ENCODE data around the gene ANP32A.

ANP32A gene

GRCh38 chr15:68790242-68790575 lies 30.5 kb downstream of the ANP32A start:
- Histone ChIP-seq H3K27me3 (ENCODE audit: insufficient read depth, low read length) (no peaks in the 10 kb centered on the region), H3K27ac (ENCODE audit: low read depth, low read length) (no peak overlapping the region), H3K4me3 (ENCODE audit: low read depth, low read length) (no peak overlapping the region), H2AFZ (ENCODE audit: low read length, unreplicated experiment) (no peak overlapping the region), H3K36me3 (ENCODE audit: insufficient read depth, low read length) (no peaks in the 10 kb centered on the region), H3K4me1 (ENCODE audit: control insufficient read depth, insufficient read depth, low read length, unreplicated experiment) (peaks cover 6% of the 10 kb centered on the region), H3K79me2 (ENCODE audit: control insufficient read depth, insufficient read depth, low read length, unreplicated experiment) (peaks cover 63% of the 10 kb centered on the region)

DNA sequence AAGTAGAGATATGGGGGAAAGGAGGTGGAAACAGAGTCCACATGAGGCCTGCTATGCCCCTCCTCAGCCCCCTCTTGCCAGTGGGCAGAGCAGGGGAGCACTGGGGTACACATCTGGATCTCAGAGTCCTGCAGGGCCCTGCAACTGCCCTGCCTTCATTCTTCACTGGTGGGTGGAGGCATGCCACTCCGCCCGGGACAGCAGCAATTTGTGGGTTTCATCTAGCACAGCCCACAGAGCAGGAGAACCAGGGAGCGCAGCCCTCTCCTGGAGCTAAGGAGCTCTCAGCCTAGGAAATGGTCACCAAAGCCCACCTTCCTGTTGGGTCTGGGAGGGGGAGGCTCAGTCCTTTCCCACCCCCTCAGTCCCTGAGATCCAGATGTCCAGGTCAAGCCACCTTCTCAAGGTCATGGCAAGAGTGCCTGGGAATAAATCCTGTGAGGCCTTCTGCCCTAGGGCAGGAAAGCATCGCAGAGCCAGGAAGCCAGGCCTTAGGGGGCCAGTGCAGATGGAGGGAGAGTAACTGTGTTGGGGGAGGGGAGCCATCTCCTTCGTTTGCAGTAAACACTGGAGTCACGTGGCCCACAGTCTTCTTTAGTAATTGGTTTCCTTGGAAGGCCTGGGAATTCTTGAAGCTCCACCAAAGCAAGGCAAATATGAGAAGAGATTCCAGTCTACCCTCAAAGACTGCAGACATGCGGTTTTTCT lies 31.0 kb downstream of the ANP32A start:
- no peaks in the 10 kb centered on the region for H3K36me3 ChIP-seq (ENCODE audit: insufficient read depth, low read length)
- no peak overlapping the region for H3K4me3 ChIP-seq (ENCODE audit: low read depth, low read length)
- peaks cover under 1% of the 10 kb centered on the region for H3K4me1 ChIP-seq (ENCODE audit: control insufficient read depth, insufficient read depth, low read length, unreplicated experiment)
- peaks cover 57% of the 10 kb centered on the region for H3K79me2 ChIP-seq (ENCODE audit: control insufficient read depth, insufficient read depth, low read length, unreplicated experiment)
- H3K27ac ChIP-seq (ENCODE audit: low read depth, low read length): no peak overlapping the region
- H2AFZ ChIP-seq (ENCODE audit: low read length, unreplicated experiment): no peak overlapping the region
- no peaks in the 10 kb centered on the region for H3K27me3 ChIP-seq (ENCODE audit: insufficient read depth, low read length)

- Histone ChIP-seq H2AFZ (ENCODE audit: low read length, unreplicated experiment) (no peak overlapping the region), H3K79me2 (ENCODE audit: control insufficient read depth, insufficient read depth, low read length, unreplicated experiment) (peaks cover 51% of the 10 kb centered on the region), H3K36me3 (ENCODE audit: insufficient read depth, low read length) (no peaks in the 10 kb centered on the region), H3K27me3 (ENCODE audit: insufficient read depth, low read length) (no peaks in the 10 kb centered on the region), H3K27ac (ENCODE audit: low read depth, low read length) (no peak overlapping the region), H3K4me3 (ENCODE audit: low read depth, low read length) (no peak overlapping the region), H3K4me1 (ENCODE audit: control insufficient read depth, insufficient read depth, low read length, unreplicated experiment) (no peaks in the 10 kb centered on the region)
These were observed 31.6 kb downstream of the ANP32A start for GRCh38 chr15:68789091-68789490.

- Histone ChIP-seq H2AFZ (ENCODE audit: low read length, unreplicated experiment) (no peak overlapping the region), H3K27me3 (ENCODE audit: insufficient read depth, low read length) (no peaks in the 10 kb centered on the region), H3K79me2 (ENCODE audit: control insufficient read depth, insufficient read depth, low read length, unreplicated experiment) (peaks cover 44% of the 10 kb centered on the region), H3K36me3 (ENCODE audit: insufficient read depth, low read length) (no peaks in the 10 kb centered on the region), H3K27ac (ENCODE audit: low read depth, low read length) (no peak overlapping the region), H3K4me3 (ENCODE audit: low read depth, low read length) (no peak overlapping the region), H3K4me1 (ENCODE audit: control insufficient read depth, insufficient read depth, low read length, unreplicated experiment) (no peaks in the 10 kb centered on the region)
These were observed 32.5 kb downstream of the ANP32A start for GRCh38 chr15:68788264-68788624.

- Histone ChIP-seq H3K27me3 (ENCODE audit: insufficient read depth, low read length) (no peaks in the 10 kb centered on the region), H3K79me2 (ENCODE audit: control insufficient read depth, insufficient read depth, low read length, unreplicated experiment) (peaks cover 39% of the 10 kb centered on the region), H2AFZ (ENCODE audit: low read length, unreplicated experiment) (no peak overlapping the region), H3K36me3 (ENCODE audit: insufficient read depth, low read length) (no peaks in the 10 kb centered on the region), H3K4me3 (ENCODE audit: low read depth, low read length) (no peak overlapping the region), H3K4me1 (ENCODE audit: control insufficient read depth, insufficient read depth, low read length, unreplicated experiment) (no peaks in the 10 kb centered on the region), H3K27ac (ENCODE audit: low read depth, low read length) (no peak overlapping the region)
These were observed 33.0 kb downstream of the ANP32A start for GRCh38 chr15:68787609-68788263.

GRCh38 chr15:68786753-68787152 lies 33.9 kb downstream of the ANP32A start:
- Histone ChIP-seq H3K4me1 (ENCODE audit: control insufficient read depth, insufficient read depth, low read length, unreplicated experiment) (no peaks in the 10 kb centered on the region), H3K79me2 (ENCODE audit: control insufficient read depth, insufficient read depth, low read length, unreplicated experiment) (peaks cover 29% of the 10 kb centered on the region), H2AFZ (ENCODE audit: low read length, unreplicated experiment) (no peak overlapping the region), H3K27ac (ENCODE audit: low read depth, low read length) (no peak overlapping the region), H3K4me3 (ENCODE audit: low read depth, low read length) (no peak overlapping the region), H3K36me3 (ENCODE audit: insufficient read depth, low read length) (no peaks in the 10 kb centered on the region), H3K27me3 (ENCODE audit: insufficient read depth, low read length) (no peaks in the 10 kb centered on the region)

DNA sequence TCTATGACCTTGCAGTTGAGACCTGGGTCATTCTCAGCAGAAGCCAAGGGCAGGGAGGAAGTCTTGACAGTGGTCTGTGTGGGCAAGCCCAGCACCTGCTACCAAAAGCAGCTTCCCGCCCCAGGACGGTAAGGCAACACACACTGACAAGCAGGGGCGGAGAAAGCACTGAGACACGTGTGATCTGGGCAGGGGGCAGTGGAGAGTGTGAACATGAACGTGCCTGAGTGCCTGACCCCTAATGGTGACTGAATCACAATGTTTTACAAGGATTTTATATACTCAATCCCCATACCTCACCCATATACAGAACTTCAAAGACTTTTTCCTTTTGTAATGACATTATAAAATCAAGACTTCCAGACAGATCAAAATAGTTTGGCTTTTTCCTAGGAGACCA lies 35.2 kb downstream of the ANP32A start:
- no peaks in the 10 kb centered on the region for H3K4me1 ChIP-seq (ENCODE audit: control insufficient read depth, insufficient read depth, low read length, unreplicated experiment)
- H3K27me3 ChIP-seq (ENCODE audit: insufficient read depth, low read length): no peaks in the 10 kb centered on the region
- no peak overlapping the region for H3K4me3 ChIP-seq (ENCODE audit: low read depth, low read length)
- peaks cover 18% of the 10 kb centered on the region for H3K79me2 ChIP-seq (ENCODE audit: control insufficient read depth, insufficient read depth, low read length, unreplicated experiment)
- H3K36me3 ChIP-seq (ENCODE audit: insufficient read depth, low read length): no peaks in the 10 kb centered on the region
- H2AFZ ChIP-seq (ENCODE audit: low read length, unreplicated experiment): no peak overlapping the region
- no peak overlapping the region for H3K27ac ChIP-seq (ENCODE audit: low read depth, low read length)

DNA sequence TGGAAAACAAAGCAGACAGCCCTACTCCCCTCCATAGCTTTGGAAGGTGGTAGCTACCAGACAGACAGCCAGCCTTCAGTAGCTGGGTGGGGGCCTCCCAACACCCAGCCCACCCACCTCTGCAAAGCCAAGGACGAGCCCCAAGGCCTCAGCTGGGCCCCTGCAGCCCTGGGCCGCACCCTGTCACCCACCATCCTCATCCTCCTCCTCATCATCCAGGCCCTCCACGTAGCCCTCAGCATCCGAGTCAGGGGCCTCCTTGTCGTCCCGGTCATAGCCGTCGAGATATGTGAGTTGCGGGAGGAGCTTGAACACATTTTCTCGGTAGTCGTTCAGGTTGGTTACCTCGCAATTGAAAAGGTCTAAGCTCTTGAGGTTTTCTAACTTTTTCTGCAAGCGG lies 36.5 kb downstream of the ANP32A start:
- H3K36me3 ChIP-seq (ENCODE audit: insufficient read depth, low read length): no peaks in the 10 kb centered on the region
- H3K4me3 ChIP-seq (ENCODE audit: low read depth, low read length): no peak overlapping the region
- H3K79me2 ChIP-seq (ENCODE audit: control insufficient read depth, insufficient read depth, low read length, unreplicated experiment): peaks cover 8% of the 10 kb centered on the region
- H3K27ac ChIP-seq (ENCODE audit: low read depth, low read length): no peak overlapping the region
- no peaks in the 10 kb centered on the region for H3K27me3 ChIP-seq (ENCODE audit: insufficient read depth, low read length)
- H2AFZ ChIP-seq (ENCODE audit: low read length, unreplicated experiment): no peak overlapping the region
- H3K4me1 ChIP-seq (ENCODE audit: control insufficient read depth, insufficient read depth, low read length, unreplicated experiment): no peaks in the 10 kb centered on the region

DNA sequence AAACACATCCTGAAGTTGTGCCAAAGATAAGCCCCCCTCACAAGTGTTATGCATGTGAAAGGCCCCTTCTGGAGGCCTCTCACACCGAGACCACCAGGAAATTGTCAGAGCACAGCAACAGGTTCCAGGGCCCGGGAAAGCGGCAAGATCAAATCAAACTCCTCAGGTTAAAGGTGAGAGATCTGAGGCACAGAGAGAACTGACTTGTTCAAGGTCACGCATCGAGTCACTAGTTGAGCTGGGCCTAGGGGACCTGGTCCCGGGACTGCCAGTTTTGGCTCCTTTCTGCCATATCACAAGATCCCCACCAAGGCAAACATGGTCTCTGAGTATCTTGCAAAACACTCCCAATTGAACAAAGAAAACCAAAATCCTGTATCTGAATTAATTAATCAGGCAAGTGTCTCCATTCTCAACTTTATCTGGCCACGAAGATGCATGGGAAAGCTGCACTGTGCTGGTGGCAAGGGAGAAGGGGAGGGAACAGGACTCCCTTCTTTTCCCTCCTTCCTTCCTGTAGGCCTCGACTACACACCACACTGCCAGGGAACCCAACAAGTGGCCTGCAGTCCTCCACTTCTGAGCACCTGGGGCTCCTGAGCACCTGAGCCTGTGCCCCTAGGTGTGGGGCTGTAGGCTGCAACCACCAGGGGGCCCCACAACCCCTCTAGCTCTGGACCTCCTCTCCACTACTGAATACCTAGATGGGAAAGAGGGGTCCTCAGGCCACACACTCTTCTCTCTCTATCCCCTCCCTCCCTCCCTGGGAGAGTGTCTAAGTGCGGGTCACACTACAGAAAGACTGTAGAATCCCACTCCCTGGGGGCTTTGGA lies 37.3 kb downstream of the ANP32A start:
- no peaks in the 10 kb centered on the region for H3K4me1 ChIP-seq (ENCODE audit: control insufficient read depth, insufficient read depth, low read length, unreplicated experiment)
- H2AFZ ChIP-seq (ENCODE audit: low read length, unreplicated experiment): no peak overlapping the region
- H3K79me2 ChIP-seq (ENCODE audit: control insufficient read depth, insufficient read depth, low read length, unreplicated experiment): peaks cover under 1% of the 10 kb centered on the region
- no peaks in the 10 kb centered on the region for H3K36me3 ChIP-seq (ENCODE audit: insufficient read depth, low read length)
- H3K27me3 ChIP-seq (ENCODE audit: insufficient read depth, low read length): no peaks in the 10 kb centered on the region
- H3K27ac ChIP-seq (ENCODE audit: low read depth, low read length): no peak overlapping the region
- H3K4me3 ChIP-seq (ENCODE audit: low read depth, low read length): no peak overlapping the region

GRCh38 chr15:68782589-68783161 lies 38.0 kb downstream of the ANP32A start:
- Histone ChIP-seq H2AFZ (ENCODE audit: low read length, unreplicated experiment) (no peak overlapping the region), H3K27me3 (ENCODE audit: insufficient read depth, low read length) (no peaks in the 10 kb centered on the region), H3K79me2 (ENCODE audit: control insufficient read depth, insufficient read depth, low read length, unreplicated experiment) (no peaks in the 10 kb centered on the region), H3K36me3 (ENCODE audit: insufficient read depth, low read length) (peaks cover 5% of the 10 kb centered on the region; the same call in 1 of the 2 replicates), H3K4me3 (ENCODE audit: low read depth, low read length) (no peak overlapping the region), H3K4me1 (ENCODE audit: control insufficient read depth, insufficient read depth, low read length, unreplicated experiment) (no peaks in the 10 kb centered on the region), H3K27ac (ENCODE audit: low read depth, low read length) (no peak overlapping the region)

All from ACC112 (cell line).